Kidney (tissue), 14 donors: Measurements from ENCODE around the gene B4GALNT3. TPM values are rescaled to one million over a fixed set of nuclear protein-coding genes. Genes with fewer than 3 reads are reported as not detected.

Source experiments
- DNase-seq, 5 donors: peaks; one replicate each; pipeline ENCODE4 v3.0.0-alpha.2; 2013 to 2020
- FAIRE-seq: peaks from 2 replicates; lab custom pipeline; 2012; peaks lifted over from hg19 to GRCh38; lab: Jason Lieb, UNC
- H3K27ac ChIP-seq, 2 donors: one replicate each; pipeline ENCODE4 v1.7.0; 2013; ENCODE audit warnings: low read depth in 2 of 2, low read length in 2 of 2, inconsistent platforms in 1 of 2
- H3K27me3 ChIP-seq: one replicate; pipeline ENCODE4 v1.7.1; 2013; ENCODE audit warnings: low read length, inconsistent platforms; ENCODE audit not compliant: control insufficient read depth, insufficient read depth
- H3K36me3 ChIP-seq, 3 donors: one replicate each; pipeline versions ENCODE4 v1.7.0 to v1.7.1; 2013; ENCODE audit warnings: low read length in 3 of 3, control low read depth in 1 of 3, inconsistent platforms in 1 of 3; ENCODE audit not compliant: insufficient read depth in 3 of 3, control insufficient read depth in 2 of 3
- H3K4me1 ChIP-seq, 3 donors: one replicate each; pipeline versions ENCODE4 v1.7.0 to v1.7.1; 2013; ENCODE audit warnings: low read length in 3 of 3, inconsistent platforms in 1 of 3, low read depth in 1 of 3; ENCODE audit not compliant: control insufficient read depth in 2 of 3, insufficient read depth in 2 of 3
- H3K4me3 ChIP-seq, 3 donors: one replicate each; pipeline versions ENCODE4 v1.7.0 to v1.8.1; 2013; ENCODE audit warnings: low read length in 3 of 3, control low read depth in 1 of 3, inconsistent platforms in 1 of 3
- H3K9ac ChIP-seq, 3 donors: one replicate each; pipeline versions ENCODE4 v1.7.0 to v1.7.1; 2013; ENCODE audit warnings: low read length in 3 of 3, control low read depth in 1 of 3, inconsistent platforms in 1 of 3
- H3K9me3 ChIP-seq, 3 donors: one replicate each; pipeline versions ENCODE4 v1.7.0 to v1.7.1; 2013; ENCODE audit warnings: low read length in 3 of 3, control low read depth in 1 of 3, inconsistent platforms in 1 of 3; ENCODE audit not compliant: control insufficient read depth in 2 of 3, insufficient read depth in 1 of 3
- intact Hi-C: fragments of 100-400 bp; cut with DNase I; formaldehyde crosslinking; loops from one replicate; pipeline ENCODE4 v1.11.1; 2022
- polyA plus RNA-seq: library from polyadenylated mRNA; stranded (reverse); fragments of 350-450 nt; fragmentation: Illumina TruSeq; extraction: RNeasy Lipid Tissue Mini Kit (QIAGEN cat#74804); gene quantifications from one replicate; pipeline ENCODE4 v1.2.3, GENCODE V29; 2014; ENCODE audit warnings: low read depth, low replicate concordance; ENCODE audit not compliant: insufficient read depth
- total RNA-seq: library from RNA; stranded (reverse); fragmentation: NEBNext Ultra II Directional; extraction: Animal tissue kit (Norgen Biotek cat#: 25700); gene quantifications from one replicate; pipeline ENCODE4 v1.2.1, GENCODE V29; 2021
- TF ChIP-seq, protein P1 (sequence below): IDR thresholded peaks from 3 replicates; pipeline ENCODE4 v1.5.1; 2012; ENCODE audit warnings: mild to moderate bottlenecking, moderate library complexity, borderline replicate concordance; ENCODE audit not compliant: insufficient read depth; ENCODE audit errors: extremely low read depth
- donor health status: control.
- donor health status: control.
- donor health status: control.
- donor health status: control.
- donor health status: control.
- donor health status: DM: yes; HTN: yes; CAD: no.
- donor health status: Normal renal cell carcinoma (clear cell type).

B4GALNT3 gene
- total and polyA plus RNA-seq, 2 donors from 2014 or later = 11.3 to 12.5 TPM

DNA sequence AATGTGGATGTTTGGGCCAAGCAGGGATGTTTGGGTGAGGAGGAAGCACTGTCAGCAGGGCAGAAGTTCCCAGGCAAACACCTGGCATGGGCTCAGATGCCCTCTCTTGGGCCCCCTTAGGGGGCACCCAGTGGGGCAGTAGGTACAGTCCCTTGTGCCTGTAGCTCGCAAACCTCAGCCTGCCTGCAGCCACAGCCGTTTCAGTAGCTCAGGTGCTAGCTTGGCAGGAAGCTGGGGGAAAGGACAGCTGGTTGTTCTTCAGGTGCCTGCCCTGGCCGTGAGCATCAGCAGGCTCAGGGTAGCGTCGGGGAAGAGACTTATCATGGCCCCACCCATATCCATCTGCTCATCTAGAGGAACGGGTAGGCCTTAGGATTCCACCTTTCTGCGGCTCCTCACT is 67.5 kb downstream of the B4GALNT3 start:
- H3K4me3 ChIP-seq = no peak overlapping the region
- H3K27me3 ChIP-seq = no peaks in the 10 kb centered on the region
- H3K9me3 ChIP-seq = peaks cover 0 to 6% (median 0%) of the 10 kb centered on the region in 3 donors
- DNase-seq (peak in 1 of 5 donors; percentile 48), FAIRE-seq (no peak)
- TF ChIP-seq, protein P1, sequence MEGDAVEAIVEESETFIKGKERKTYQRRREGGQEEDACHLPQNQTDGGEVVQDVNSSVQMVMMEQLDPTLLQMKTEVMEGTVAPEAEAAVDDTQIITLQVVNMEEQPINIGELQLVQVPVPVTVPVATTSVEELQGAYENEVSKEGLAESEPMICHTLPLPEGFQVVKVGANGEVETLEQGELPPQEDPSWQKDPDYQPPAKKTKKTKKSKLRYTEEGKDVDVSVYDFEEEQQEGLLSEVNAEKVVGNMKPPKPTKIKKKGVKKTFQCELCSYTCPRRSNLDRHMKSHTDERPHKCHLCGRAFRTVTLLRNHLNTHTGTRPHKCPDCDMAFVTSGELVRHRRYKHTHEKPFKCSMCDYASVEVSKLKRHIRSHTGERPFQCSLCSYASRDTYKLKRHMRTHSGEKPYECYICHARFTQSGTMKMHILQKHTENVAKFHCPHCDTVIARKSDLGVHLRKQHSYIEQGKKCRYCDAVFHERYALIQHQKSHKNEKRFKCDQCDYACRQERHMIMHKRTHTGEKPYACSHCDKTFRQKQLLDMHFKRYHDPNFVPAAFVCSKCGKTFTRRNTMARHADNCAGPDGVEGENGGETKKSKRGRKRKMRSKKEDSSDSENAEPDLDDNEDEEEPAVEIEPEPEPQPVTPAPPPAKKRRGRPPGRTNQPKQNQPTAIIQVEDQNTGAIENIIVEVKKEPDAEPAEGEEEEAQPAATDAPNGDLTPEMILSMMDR = no peak
- H3K4me1 ChIP-seq = no peaks in the 10 kb centered on the region
- H3K9ac ChIP-seq = no peak overlapping the region
- intact Hi-C loops = no loop called here
- no peaks in the 10 kb centered on the region for H3K36me3 ChIP-seq
- no peak overlapping the region for H3K27ac ChIP-seq

DNA sequence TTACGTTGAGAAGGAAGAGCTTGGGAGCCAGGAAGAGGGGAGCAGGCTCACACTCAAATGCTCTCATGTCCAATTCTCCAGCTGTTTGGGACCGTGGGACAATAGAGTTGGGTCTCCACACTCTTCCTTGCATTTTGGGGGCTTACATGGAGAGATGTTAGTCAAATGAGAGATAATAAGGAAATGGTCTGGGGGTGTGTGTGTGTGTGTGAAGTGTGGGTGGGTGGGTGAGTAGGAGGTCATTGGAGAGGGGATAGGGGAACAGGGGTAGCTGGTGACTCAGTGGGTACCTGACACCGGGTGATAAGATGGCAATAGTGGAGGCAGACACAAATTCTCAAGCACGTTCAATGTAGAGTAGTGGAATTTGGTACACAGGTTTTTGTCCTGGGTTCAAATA is 68.0 kb downstream of the B4GALNT3 start:
- no peaks in the 10 kb centered on the region for H3K4me1 ChIP-seq
- H3K9ac ChIP-seq = no peak overlapping the region
- no peak overlapping the region for H3K27ac ChIP-seq
- peaks cover 0 to 9% (median 0%) of the 10 kb centered on the region in 3 donors for H3K9me3 ChIP-seq
- DNase-seq (no peak), FAIRE-seq (no peak)
- no peaks in the 10 kb centered on the region for H3K36me3 ChIP-seq
- intact Hi-C loops = no loop called here
- TF ChIP-seq, protein P1 = no peak
- H3K4me3 ChIP-seq = no peak overlapping the region
- H3K27me3 ChIP-seq = no peaks in the 10 kb centered on the region

DNA sequence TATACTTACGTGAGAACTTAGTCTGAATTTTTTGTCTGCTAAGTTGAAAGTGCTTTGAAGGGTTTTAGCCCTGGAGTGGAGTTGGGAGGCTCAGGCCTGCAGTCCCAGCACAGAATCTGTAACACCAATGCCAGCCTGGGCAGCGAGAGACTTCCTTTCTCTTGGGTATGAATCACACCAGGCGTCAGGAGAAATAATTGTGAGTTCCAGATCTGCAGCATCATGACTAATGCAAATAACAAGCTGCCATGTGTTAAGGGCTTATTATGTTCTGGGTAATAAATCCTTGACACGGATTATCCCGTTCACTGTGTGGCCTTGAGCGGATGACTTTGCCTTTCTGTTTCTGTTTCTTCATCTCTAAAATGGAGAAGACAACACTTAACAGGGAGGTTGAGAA is 70.6 kb downstream of the B4GALNT3 start:
- FAIRE-seq = no peak
- Histone ChIP-seq H3K36me3 (no peaks in the 10 kb centered on the region), H3K27ac (no peak overlapping the region), H3K27me3 (no peaks in the 10 kb centered on the region), H3K4me3 (no peak overlapping the region), H3K9me3 (peaks cover 0 to 9% (median 0%) of the 10 kb centered on the region in 3 donors), H3K4me1 (no peaks in the 10 kb centered on the region), H3K9ac (no peak overlapping the region)
- intact Hi-C loops = no loop called here
- peak in 1 of 5 donors; percentile 11 for DNase-seq
- TF ChIP-seq, protein P1 = no peak

DNA sequence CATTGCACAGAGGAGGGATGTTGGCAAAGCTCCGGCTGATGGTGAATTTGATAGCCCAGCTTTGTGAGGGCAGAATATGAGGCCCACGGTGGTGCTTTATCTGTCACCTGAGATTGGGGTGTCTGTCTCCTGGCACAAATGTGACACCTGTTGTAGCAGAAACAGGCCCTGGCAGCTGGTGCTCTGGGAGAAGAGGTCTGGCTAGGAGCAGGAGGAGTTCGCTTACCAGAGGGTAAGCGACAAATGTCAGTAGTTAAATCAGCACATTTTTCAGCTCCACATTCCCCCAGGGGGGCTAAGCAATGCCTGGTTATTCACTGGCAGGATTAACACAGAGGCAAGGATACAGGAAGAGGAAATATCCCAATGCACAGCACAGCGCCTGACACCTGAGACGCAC is 71.1 kb downstream of the B4GALNT3 start:
- Histone ChIP-seq H3K4me3 (no peak overlapping the region), H3K27ac (peak overlapping the region in 1 of 2 donors; percentile 21), H3K9me3 (peaks cover 0 to 9% (median 0%) of the 10 kb centered on the region in 3 donors), H3K36me3 (no peaks in the 10 kb centered on the region), H3K4me1 (no peaks in the 10 kb centered on the region), H3K9ac (no peak overlapping the region), H3K27me3 (no peaks in the 10 kb centered on the region)
- no peak for FAIRE-seq
- TF ChIP-seq, protein P1 = no peak
- intact Hi-C loops = no loop called here
- peak in 1 of 5 donors; percentile 21 for DNase-seq
